Measurements from ENCODE around the gene BFSP2. TPM values are rescaled to one million over a fixed set of nuclear protein-coding genes. Genes with fewer than 3 reads are reported as not detected.

BFSP2 gene
- total RNA-seq, 1 experiment from 2014 or later, result not detected

DNA sequence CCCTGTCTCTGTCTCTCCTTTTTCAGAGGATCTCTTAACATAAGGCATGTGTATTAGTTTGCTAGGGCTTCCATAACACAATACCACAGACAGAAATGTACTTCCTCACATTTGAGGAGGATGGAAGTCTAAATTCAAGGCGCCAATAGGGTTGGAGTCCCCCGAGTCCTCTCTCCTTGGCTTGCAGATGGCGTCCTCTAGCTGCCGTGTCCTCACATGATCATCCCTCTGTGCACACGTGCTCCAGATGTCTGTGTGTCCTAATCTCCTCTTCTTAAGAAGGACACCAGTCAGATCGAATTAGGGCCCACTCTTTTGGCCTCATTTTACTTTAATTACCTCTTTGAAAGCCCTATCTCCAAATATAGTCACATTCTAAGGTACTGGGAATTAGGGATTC, 23.0 kb upstream of the BFSP2 start:
- Mint-ChIP-seq H3K36me3 (ENCODE audit: insufficient read depth, unreplicated experiment) (no peaks in the 10 kb centered on the region), H3K9me3 (ENCODE audit: unreplicated experiment) (no peaks in the 10 kb centered on the region), H3K4me1 (ENCODE audit: insufficient read depth, unreplicated experiment) (no peaks in the 10 kb centered on the region), H3K27me3 (ENCODE audit: insufficient read depth, unreplicated experiment) (peaks cover 12% of the 10 kb centered on the region), H3K27ac (ENCODE audit: low read depth, unreplicated experiment) (no peak overlapping the region), H3K4me3 (ENCODE audit: unreplicated experiment) (no peak overlapping the region)
- ChIA-PET POLR2A (no interaction called here), CTCF (interaction anchor here (0.5 to 9.2 kb wide), 16 partner anchors 9 to 659 kb away, joined by 3 to 81 read pairs (median 4); no protein-coding TSS in a partner anchor)
- intact Hi-C loops (cut with micrococcal nuclease), result loop anchor here (1.0 kb wide), 2 partner anchors 336 to 646 kb away; no protein-coding TSS in a partner anchor
- TF ChIP-seq CTCF (IDR thresholded peaks at IDR 0.05; ENCODE audit: unreplicated experiment), result no peak
- no TSS peak for BruUV-seq (replicated peaks)
- no peak for DNase-seq (ENCODE audit: unreplicated experiment)

DNA sequence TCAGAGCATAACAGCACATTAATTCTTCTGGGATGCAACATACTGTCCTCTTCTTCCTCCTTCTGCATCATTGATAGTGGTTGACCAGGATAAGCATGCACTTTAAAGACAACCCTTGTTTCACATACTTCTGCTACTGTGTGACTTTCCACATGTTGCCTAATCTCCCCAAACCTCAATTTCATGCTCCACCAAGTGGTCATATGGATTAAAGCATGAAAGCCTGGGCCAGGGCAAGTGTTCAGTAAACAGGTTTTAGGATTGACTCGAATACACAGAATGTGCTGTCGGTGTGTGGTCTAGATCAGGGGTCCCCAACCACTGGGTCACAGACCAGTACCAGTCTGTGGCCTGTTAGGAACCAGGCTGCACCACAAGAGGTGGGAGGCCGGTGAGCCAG, 22.5 kb upstream of the BFSP2 start:
- intact Hi-C loops (cut with micrococcal nuclease), result loop anchor here (1.0 kb wide), 2 partner anchors 336 to 646 kb away; no protein-coding TSS in a partner anchor

DNA sequence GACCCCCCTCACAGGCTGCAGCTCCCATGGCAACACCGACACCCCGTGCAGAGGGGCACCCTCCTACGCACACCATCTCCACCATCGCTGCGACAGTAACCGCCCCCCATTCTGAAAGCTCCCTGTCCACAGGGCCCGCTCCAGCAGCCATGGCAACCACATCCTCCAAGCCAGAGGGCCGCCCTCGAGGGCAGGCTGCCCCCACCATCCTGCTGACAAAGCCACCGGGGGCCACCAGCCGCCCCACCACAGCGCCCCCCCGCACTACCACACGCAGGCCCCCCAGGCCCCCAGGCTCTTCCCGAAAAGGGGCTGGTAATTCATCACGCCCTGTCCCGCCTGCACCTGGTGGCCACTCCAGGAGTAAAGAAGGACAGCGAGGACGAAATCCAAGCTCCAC, 19.9 kb upstream of the BFSP2 start:
- no peak for TF ChIP-seq CTCF (IDR thresholded peaks at IDR 0.05; ENCODE audit: unreplicated experiment)
- Mint-ChIP-seq H3K27ac (ENCODE audit: low read depth, unreplicated experiment) (no peak overlapping the region), H3K36me3 (ENCODE audit: insufficient read depth, unreplicated experiment) (no peaks in the 10 kb centered on the region), H3K4me1 (ENCODE audit: insufficient read depth, unreplicated experiment) (peaks cover 17% of the 10 kb centered on the region), H3K27me3 (ENCODE audit: insufficient read depth, unreplicated experiment) (peaks cover 21% of the 10 kb centered on the region), H3K4me3 (ENCODE audit: unreplicated experiment) (no peak overlapping the region), H3K9me3 (ENCODE audit: unreplicated experiment) (no peaks in the 10 kb centered on the region)
- CTCF ChIA-PET, result interaction anchor here (0.6 to 8.6 kb wide), 6 partner anchors 43 to 653 kb away, joined by 3 to 69 read pairs (median 4); no protein-coding TSS in a partner anchor
- POLR2A ChIA-PET, result no interaction called here
- intact Hi-C loops (cut with micrococcal nuclease), result loop anchor here (10.0 kb wide), 1 partner anchor 245 kb away; no protein-coding TSS in a partner anchor
- DNase-seq (ENCODE audit: unreplicated experiment), result no peak
- no TSS peak for BruUV-seq (replicated peaks)

More for the DNA sequence above, 22.5 kb upstream of the BFSP2 start:
- no TSS peak for BruUV-seq (replicated peaks)
- Mint-ChIP-seq H3K27me3 (ENCODE audit: insufficient read depth, unreplicated experiment) (peaks cover 17% of the 10 kb centered on the region), H3K36me3 (ENCODE audit: insufficient read depth, unreplicated experiment) (no peaks in the 10 kb centered on the region), H3K4me3 (ENCODE audit: unreplicated experiment) (no peak overlapping the region), H3K9me3 (ENCODE audit: unreplicated experiment) (no peaks in the 10 kb centered on the region), H3K4me1 (ENCODE audit: insufficient read depth, unreplicated experiment) (no peaks in the 10 kb centered on the region), H3K27ac (ENCODE audit: low read depth, unreplicated experiment) (no peak overlapping the region)
- CTCF ChIA-PET, result interaction anchor here (0.7 to 9.2 kb wide), 12 partner anchors 10 to 652 kb away, joined by 3 to 81 read pairs (median 4); no protein-coding TSS in a partner anchor
- peak; percentile 64 for DNase-seq (ENCODE audit: unreplicated experiment)
- POLR2A ChIA-PET, result no interaction called here
- TF ChIP-seq CTCF (IDR thresholded peaks at IDR 0.05; ENCODE audit: unreplicated experiment), result peak; percentile 31

DNA sequence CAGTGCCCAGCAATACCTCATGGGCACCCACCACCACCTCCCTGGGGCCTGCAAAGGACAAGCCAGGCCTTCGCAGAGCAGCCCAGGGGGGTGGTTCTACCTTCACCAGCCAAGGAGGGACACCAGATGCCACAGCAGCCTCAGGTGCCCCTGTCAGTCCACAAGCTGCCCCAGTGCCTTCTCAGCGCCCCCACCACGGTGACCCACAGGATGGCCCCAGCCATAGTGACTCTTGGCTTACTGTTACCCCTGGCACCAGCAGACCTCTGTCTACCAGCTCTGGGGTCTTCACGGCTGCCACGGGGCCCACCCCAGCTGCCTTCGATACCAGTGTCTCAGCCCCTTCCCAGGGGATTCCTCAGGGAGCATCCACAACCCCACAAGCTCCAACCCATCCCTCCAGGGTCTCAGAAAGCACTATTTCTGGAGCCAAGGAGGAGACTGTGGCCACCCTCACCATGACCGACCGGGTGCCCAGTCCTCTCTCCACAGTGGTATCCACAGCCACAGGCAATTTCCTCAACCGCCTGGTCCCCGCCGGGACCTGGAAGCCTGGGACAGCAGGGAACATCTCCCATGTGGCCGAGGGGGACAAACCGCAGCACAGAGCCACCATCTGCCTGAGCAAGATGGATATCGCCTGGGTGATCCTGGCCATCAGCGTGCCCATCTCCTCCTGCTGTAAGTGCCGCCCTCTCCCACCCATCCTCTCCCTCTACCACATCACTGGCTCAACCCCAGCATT, 19.2 kb upstream of the BFSP2 start:
- intact Hi-C loops (cut with micrococcal nuclease), result loop anchor here (10.0 kb wide), 1 partner anchor 246 kb away; no protein-coding TSS in a partner anchor
- BruUV-seq (replicated peaks), result no TSS peak
- H3K9me3 Mint-ChIP-seq (ENCODE audit: unreplicated experiment), result no peaks in the 10 kb centered on the region
- ChIA-PET POLR2A (no interaction called here), CTCF (interaction anchor here (0.6 to 8.6 kb wide), 7 partner anchors 23 to 653 kb away, joined by 3 to 69 read pairs (median 4); no protein-coding TSS in a partner anchor)
- H3K4me3 Mint-ChIP-seq (ENCODE audit: unreplicated experiment), result no peak overlapping the region
- peaks cover 21% of the 10 kb centered on the region for H3K27me3 Mint-ChIP-seq (ENCODE audit: insufficient read depth, unreplicated experiment)
- no peak for DNase-seq (ENCODE audit: unreplicated experiment)
- H3K4me1 Mint-ChIP-seq (ENCODE audit: insufficient read depth, unreplicated experiment), result peaks cover 17% of the 10 kb centered on the region
- H3K27ac Mint-ChIP-seq (ENCODE audit: low read depth, unreplicated experiment), result no peak overlapping the region
- no peaks in the 10 kb centered on the region for H3K36me3 Mint-ChIP-seq (ENCODE audit: insufficient read depth, unreplicated experiment)
- TF ChIP-seq CTCF (IDR thresholded peaks at IDR 0.05; ENCODE audit: unreplicated experiment), result no peak

All from MCF 10A (cell line).